Pancreas (tissue), 10 donors: ENCODE data around the gene PTPN6. TPM values are rescaled to one million over a fixed set of nuclear protein-coding genes. Genes with fewer than 3 reads are reported as not detected.

Experiments
- ATAC-seq, 4 donors: fragments of 200-7000 bp; cut with Tn5 transposase; one replicate each; pipeline versions ENCODE4 v1.8.0 to v1.9.1; 2020; ENCODE audit warnings: mild to moderate bottlenecking in 4 of 4, moderate library complexity in 4 of 4
- DNase-seq, 6 donors: peaks; one replicate each; pipeline ENCODE4 v3.0.0-alpha.2; 2020
- FAIRE-seq: peaks from 2 replicates; lab custom pipeline; 2012; peaks lifted over from hg19 to GRCh38; lab: Jason Lieb, UNC
- H3K27ac ChIP-seq, 4 donors: fragments of 200-600 bp; sonication (generic); 1 replicate in 3 of 4; 2 replicates in 1 of 4; pipeline versions ENCODE4 v1.5.0 to v1.8.0; 2020
- H3K27me3 ChIP-seq, 4 donors: fragments of 200-600 bp; one replicate each; pipeline ENCODE4 v1.8.0; 2021
- H3K36me3 ChIP-seq, 3 donors: fragments of 200-600 bp; sonication (generic) in 1 of 3; one replicate each; pipeline versions ENCODE4 v1.5.0 to v1.8.0; 2020 to 2021
- H3K4me1 ChIP-seq, 3 donors: fragments of 200-600 bp; one replicate each; pipeline ENCODE4 v1.8.0; 2021
- H3K4me3 ChIP-seq, 4 donors: fragments of 200-600 bp; sonication (generic) in 2 of 4; one replicate each; pipeline versions ENCODE4 v1.5.0 to v1.8.0; 2020 to 2021
- H3K9me3 ChIP-seq, 4 donors: fragments of 200-600 bp; one replicate each; pipeline ENCODE4 v1.8.0; 2021
- CTCF ChIP-seq, 4 donors: fragments of 200-600 bp; sonication (generic) in 3 of 4; IDR thresholded peaks; one replicate each; pipeline versions ENCODE4 v1.5.0 to v1.8.0; 2021; ENCODE audit warnings: antibody characterized with exemption in 4 of 4
- WGBS, 2 donors: extraction: QIAGEN DNeasy Blood & Tissue Kit; methylation state at CpG; one replicate each; pipeline ENCODE4 v1.1.7; 2013; 5-methylcytosine and 5-hydroxymethylcytosine counted together
- intact Hi-C, 3 donors: fragments of 100-400 bp; cut with DNase I; formaldehyde crosslinking; loops; one replicate each; pipeline versions ENCODE4 v1.11.1 to v1.14.2; 2022
- polyA plus RNA-seq, 2 donors: library from polyadenylated mRNA; stranded (reverse); fragments of 200-250 nt; gene quantifications; one replicate each; pipeline ENCODE4 v1.2.3, GENCODE V29; 2013
- total RNA-seq, 6 donors: library from RNA; stranded (reverse); fragmentation: NEBNext Ultra II Directional in 4 of 6; extraction: Animal tissue kit (Norgen Biotek cat#: 25700) in 4 of 6; gene quantifications; one replicate each; pipeline versions ENCODE4 v1.2.1 to v1.2.4, GENCODE V29; 2021 to 2023
- donor health status: healthy with polysubstance abuse.
- donor health status: DM: no; HTN: no; CAD: no; lungs with moderate emphysema.
- donor health status: DM: no; HTN: no; CAD: no.
- donor health status: control.
- donor health status: control.
- donor health status: Bipolar disorder and iron deficiency.
- donor health status: DM: yes; HTN: yes; CAD: no.
- donor health status: DM: no; HTN: no; CAD: no.
- donor health status: DM: no; HTN: no; CAD: no.
- donor health status: DM: yes; HTN: yes; CAD: no.

Gene PTPN6
- total and polyA plus RNA-seq, 8 donors, result 13.3 to 53.1 (median 20.3) TPM

- H3K36me3 ChIP-seq, result no peaks in the 10 kb centered on the region
- H3K4me3 ChIP-seq, result peak overlapping the region; percentile 42 to 81 (median 71)
- no peaks in the 10 kb centered on the region for H3K9me3 ChIP-seq
- DNase-seq (peak in 3 of 6 donors; percentile 63 to 75 (median 74)), ATAC-seq (peak in 2 of 4 donors; percentile 11 to 20), FAIRE-seq (no peak)
- WGBS, 2 donors, result 1 to 2% methylated on average over 21 to 76 of the region's 79 CpGs
- intact Hi-C loops, result loop anchor here in 1 of 3 donors (10.0 kb wide), 1 partner anchor 167 kb away; the partner anchor contains the start of gene C1R
- H3K27ac ChIP-seq, result peak overlapping the region; percentile 68 to 93 (median 88)
- no peaks in the 10 kb centered on the region for H3K27me3 ChIP-seq
- peaks cover 13 to 43% (median 23%) of the 10 kb centered on the region in 3 donors for H3K4me1 ChIP-seq
- TF ChIP-seq CTCF (IDR thresholded peaks at IDR 0.05), result no peak
Measured at GRCh38 chr12:6928022-6928702, 23.0 kb upstream of the PTPN6 start.

- peak overlapping the region; percentile 42 to 81 (median 71) for H3K4me3 ChIP-seq
- H3K27ac ChIP-seq, result peak overlapping the region; percentile 68 to 93 (median 88)
- intact Hi-C loops, result loop anchor here in 1 of 3 donors (10.0 kb wide), 1 partner anchor 166 kb away; the partner anchor contains the start of gene C1R
- no peaks in the 10 kb centered on the region for H3K27me3 ChIP-seq
- peaks cover 0 to 3% (median 0%) of the 10 kb centered on the region in 3 donors for H3K36me3 ChIP-seq
- DNase-seq, result peak in 2 of 6 donors; percentile 15 to 35
- ATAC-seq, result peak in 1 of 4 donors; percentile 3
- no peak for FAIRE-seq
- TF ChIP-seq CTCF (IDR thresholded peaks at IDR 0.05), result no peak
- H3K9me3 ChIP-seq, result no peaks in the 10 kb centered on the region
- H3K4me1 ChIP-seq, result peaks cover 13 to 44% (median 23%) of the 10 kb centered on the region in 3 donors
- 5 to 8% methylated on average over 19 of the region's 19 CpGs for WGBS, 2 donors
Measured at GRCh38 chr12:6928703-6929407, 22.3 kb upstream of the PTPN6 start.

GRCh38 chr12:6929466-6930452, 21.4 kb upstream of the PTPN6 start:
- WGBS, 2 donors, result 22 to 23% methylated on average over 7 of the region's 7 CpGs
- Histone ChIP-seq H3K4me3 (peak overlapping the region; percentile 42 to 81 (median 71)), H3K36me3 (peaks cover 0 to 8% (median 0%) of the 10 kb centered on the region in 3 donors), H3K9me3 (no peaks in the 10 kb centered on the region), H3K27ac (peak overlapping the region; percentile 68 to 93 (median 88)), H3K27me3 (no peaks in the 10 kb centered on the region), H3K4me1 (peaks cover 10 to 42% (median 19%) of the 10 kb centered on the region in 3 donors)
- TF ChIP-seq CTCF (IDR thresholded peaks at IDR 0.05), result no peak
- FAIRE-seq (no peak), DNase-seq (peak in 1 of 6 donors; percentile 22), ATAC-seq (no peak)
- intact Hi-C loops, result loop anchor here in 1 of 3 donors (10.0 kb wide), 1 partner anchor 165 kb away; the partner anchor contains the start of gene C1R

GRCh38 chr12:6932766-6933165, 18.4 kb upstream of the PTPN6 start:
- no peak for TF ChIP-seq CTCF (IDR thresholded peaks at IDR 0.05)
- no peak for ATAC-seq

More at GRCh38 chr12:6932766-6933165, 18.4 kb upstream of the PTPN6 start:
- DNase-seq (no peak), FAIRE-seq (no peak)
- WGBS, 2 donors, result 63 to 69% methylated on average over 1 of the region's 1 CpG
- intact Hi-C loops, result no loop called here
- Histone ChIP-seq H3K27ac (no peak overlapping the region), H3K36me3 (peaks cover 0 to 8% (median 0%) of the 10 kb centered on the region in 3 donors), H3K27me3 (no peaks in the 10 kb centered on the region), H3K4me1 (peaks cover 10 to 21% (median 14%) of the 10 kb centered on the region in 3 donors), H3K9me3 (no peaks in the 10 kb centered on the region), H3K4me3 (no peak overlapping the region)
